ENCODE results near the gene CNTNAP2.

The CNTNAP2 gene

DNA sequence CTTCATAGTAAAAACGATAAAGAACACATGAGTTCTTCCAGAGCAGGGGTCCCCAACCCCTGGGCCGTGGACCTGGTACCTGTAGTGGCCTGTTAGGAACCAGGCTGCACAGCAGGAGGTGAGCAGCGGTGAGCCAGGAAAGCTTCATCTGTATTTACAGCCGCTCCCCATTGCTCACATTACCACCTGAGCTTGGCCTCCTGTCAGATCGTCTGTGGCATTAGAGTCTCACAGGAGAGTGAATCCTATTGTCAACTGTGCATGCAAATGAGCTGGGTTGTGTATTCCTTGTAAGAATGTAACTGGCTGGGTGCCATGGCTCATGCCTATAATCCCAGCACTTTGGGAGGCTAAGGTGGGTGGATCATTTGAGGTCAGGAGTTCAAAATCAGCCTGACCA, 229.5 kb downstream of the CNTNAP2 start:
- H3K27ac ChIP-seq, result no peak overlapping the region
- TF ChIP-seq, protein P1, sequence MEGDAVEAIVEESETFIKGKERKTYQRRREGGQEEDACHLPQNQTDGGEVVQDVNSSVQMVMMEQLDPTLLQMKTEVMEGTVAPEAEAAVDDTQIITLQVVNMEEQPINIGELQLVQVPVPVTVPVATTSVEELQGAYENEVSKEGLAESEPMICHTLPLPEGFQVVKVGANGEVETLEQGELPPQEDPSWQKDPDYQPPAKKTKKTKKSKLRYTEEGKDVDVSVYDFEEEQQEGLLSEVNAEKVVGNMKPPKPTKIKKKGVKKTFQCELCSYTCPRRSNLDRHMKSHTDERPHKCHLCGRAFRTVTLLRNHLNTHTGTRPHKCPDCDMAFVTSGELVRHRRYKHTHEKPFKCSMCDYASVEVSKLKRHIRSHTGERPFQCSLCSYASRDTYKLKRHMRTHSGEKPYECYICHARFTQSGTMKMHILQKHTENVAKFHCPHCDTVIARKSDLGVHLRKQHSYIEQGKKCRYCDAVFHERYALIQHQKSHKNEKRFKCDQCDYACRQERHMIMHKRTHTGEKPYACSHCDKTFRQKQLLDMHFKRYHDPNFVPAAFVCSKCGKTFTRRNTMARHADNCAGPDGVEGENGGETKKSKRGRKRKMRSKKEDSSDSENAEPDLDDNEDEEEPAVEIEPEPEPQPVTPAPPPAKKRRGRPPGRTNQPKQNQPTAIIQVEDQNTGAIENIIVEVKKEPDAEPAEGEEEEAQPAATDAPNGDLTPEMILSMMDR (conservative IDR thresholded peaks at IDR 0.05), result no peak
- no peak for TF ChIP-seq ZFX (IDR thresholded peaks at IDR 0.05)

DNA sequence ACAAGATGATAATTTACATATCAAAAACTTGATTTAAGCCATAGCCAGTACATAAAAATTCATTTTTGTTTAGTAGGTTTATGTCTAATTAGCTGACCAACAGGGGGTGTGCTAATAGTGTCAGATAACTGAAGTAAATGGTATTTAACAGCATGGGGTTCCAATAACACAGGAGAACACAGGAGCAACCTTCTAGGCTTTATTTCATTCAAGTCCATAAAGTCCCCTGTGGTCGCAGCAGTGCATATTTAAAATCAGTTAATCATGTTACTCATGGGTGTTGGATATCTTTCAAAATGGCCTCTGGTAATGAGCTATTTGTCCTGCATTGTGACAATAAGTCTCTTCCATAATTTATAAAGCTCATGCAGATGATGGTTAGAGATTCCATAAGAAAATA, 238.6 kb downstream of the CNTNAP2 start:
- H3K27ac ChIP-seq, result no peak overlapping the region
- TF ChIP-seq, protein P1 (conservative IDR thresholded peaks at IDR 0.05), result no peak
- TF ChIP-seq ZFX (IDR thresholded peaks at IDR 0.05), result no peak

GRCh38 chr7:146359176-146359575, 242.6 kb downstream of the CNTNAP2 start:
- H3K27ac ChIP-seq, result no peak overlapping the region
- TF ChIP-seq ZFX (IDR thresholded peaks at IDR 0.05), result no peak
- TF ChIP-seq, protein P1 (conservative IDR thresholded peaks at IDR 0.05), result no peak

DNA sequence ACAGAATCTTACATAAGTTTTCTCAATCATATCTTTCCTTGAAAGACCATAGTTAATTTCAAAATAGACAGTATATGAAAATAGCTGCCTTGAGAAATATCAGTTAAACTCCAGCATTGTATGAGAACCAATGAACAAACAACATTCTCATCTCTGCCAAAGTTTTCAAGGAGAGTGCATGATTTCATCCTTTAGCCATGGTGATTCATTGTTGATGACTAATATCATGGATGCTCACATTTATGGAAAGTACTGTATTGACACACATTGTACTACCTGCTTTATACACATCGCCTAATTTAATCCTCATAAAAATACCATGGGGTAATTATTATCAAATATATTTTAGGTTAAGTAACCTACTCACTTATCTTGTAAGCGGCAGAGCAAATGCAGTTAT, 250.3 kb downstream of the CNTNAP2 start:
- H3K27ac ChIP-seq, result no peak overlapping the region

DNA sequence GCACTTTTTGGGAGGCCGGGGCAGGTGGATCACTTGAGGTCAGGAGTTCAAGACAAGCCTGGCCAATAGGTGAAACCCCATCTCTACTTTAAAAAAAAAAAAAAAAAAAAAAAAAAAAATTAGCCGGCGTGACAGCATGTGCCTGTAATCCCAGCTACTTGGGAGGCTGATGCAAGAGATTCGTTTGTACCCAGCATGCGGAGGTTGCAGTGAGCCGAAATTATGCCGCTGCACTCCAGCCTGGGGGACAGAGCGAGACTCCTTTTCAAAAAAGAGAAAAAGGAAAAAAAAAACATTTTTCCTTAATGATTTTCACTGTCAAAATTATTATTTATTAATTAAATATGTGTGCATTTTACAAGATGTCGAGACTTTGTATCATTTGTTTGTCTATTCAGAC, 253.6 kb downstream of the CNTNAP2 start:
- TF ChIP-seq ZFX (IDR thresholded peaks at IDR 0.05), result no peak
- TF ChIP-seq, protein P1 (conservative IDR thresholded peaks at IDR 0.05), result no peak
- H3K27ac ChIP-seq, result no peak overlapping the region

More for the DNA sequence above, 250.3 kb downstream of the CNTNAP2 start:
- TF ChIP-seq ZFX (IDR thresholded peaks at IDR 0.05), result no peak
- TF ChIP-seq, protein P1 (conservative IDR thresholded peaks at IDR 0.05), result no peak

GRCh38 chr7:146375170-146375569, 258.6 kb downstream of the CNTNAP2 start:
- H3K27ac ChIP-seq, result no peak overlapping the region
- TF ChIP-seq, protein P1 (conservative IDR thresholded peaks at IDR 0.05), result no peak
- no peak for TF ChIP-seq ZFX (IDR thresholded peaks at IDR 0.05)

DNA sequence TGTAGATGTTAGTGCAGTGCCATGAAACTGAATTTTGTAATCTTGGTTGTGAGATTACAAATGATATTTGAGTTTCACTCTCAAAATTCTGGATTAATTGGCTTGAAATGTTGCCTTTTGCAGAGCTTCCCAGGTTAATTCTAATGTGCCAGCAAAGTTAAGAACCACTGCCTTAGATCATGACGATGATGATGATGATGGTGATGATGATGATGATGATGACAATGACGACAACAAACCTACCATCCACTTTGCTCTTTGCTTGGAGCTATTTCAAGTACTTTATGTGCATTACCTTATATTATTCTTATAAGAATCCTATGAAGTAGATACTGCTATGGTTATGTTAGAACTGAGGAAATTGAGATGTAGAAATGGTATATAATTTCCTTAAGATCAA, 261.6 kb downstream of the CNTNAP2 start:
- no peak overlapping the region for H3K27ac ChIP-seq
- TF ChIP-seq ZFX (IDR thresholded peaks at IDR 0.05), result no peak
- TF ChIP-seq, protein P1 (conservative IDR thresholded peaks at IDR 0.05), result no peak

All from C4-2B (cell line).